GM19043 (cell line): Measurements from ENCODE around the gene LLGL2.

Experiments used
- ATAC-seq: cut with Tn5 transposase; IDR thresholded peaks from one replicate; pipeline ENCODE4 v1.9.1; 2021; ENCODE audit warnings: low read depth; ENCODE audit not compliant: unreplicated experiment

LLGL2 gene

DNA sequence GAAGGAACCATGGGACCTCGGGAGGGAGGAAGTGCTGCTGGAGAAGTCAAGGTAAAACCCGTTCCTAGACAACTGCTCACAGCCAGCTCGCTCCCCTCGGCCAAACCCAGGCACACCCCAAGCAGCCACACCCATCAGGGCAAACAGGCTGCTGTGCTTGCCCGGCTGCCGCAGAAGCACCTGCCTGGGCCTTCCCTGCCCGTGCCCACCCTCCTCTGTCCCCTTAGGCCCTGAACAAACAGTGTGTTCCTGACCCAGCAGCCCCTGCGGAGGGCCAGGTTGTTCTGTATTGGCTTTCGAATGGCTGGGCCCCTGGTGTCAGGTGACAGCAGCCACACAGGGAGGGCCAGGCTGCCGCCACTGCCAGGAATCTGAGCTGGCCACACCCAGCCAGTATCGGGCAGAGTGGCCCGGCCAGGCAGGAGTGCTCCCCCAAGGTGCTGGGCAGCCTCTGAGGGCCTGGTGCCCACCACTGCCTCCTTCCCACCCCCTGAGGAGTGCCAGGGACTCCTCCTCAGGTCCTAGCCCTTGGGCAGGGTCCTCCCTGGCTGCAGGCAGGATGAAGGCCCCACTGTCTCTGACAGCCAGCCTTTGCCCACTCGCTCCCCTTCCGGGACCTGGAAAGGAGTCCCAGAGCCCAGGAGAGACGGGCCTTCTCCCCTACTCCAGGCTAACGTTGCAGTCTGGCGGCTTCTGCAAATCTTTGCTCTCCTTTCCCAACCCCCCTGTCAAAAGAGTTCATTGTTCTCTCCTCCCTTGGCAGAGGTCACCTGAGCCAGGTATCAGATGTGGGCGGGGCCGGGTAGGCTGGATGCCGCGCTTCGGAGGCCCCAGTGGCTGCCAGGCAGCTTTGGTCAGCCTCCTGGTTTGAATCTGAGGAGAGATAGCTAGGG lies 24.0 kb downstream of the LLGL2 start:
- ATAC-seq, result no peak

DNA sequence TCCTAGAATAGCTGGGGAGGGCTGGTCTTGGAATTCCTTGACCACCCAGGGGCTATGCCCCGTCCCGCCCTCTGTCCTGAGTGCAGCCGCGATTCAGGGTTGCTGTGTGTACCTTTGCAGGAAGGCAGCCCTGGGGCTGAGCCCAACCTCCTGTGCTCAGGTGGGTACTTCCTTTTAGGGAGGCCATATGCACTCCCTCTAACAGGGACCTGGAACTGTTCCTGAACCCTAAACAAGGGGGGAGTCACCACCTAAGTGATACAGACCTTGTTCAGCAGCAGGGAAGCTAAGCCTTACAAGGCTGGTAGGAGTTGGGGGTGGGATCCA lies 24.6 kb downstream of the LLGL2 start:
- no peak for ATAC-seq

DNA sequence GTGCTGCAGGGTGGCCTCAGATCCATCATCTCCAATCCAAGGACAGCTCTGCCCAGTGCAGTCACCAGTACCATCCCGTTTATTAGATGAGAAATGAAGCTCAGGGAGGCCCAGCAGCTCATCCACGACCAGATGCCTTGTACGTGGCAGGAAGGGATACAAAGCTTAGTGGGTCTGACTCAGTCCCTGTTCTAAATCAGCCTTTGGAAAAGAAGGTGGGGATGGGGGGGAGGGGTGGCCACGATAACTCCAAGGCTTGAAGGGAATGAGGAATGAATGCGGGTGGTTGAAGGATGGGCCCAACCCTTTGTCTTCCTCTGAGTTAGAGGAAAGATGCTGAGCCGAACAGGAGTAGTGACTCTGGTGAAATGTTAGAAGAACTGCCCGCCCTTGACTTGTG lies 25.8 kb downstream of the LLGL2 start:
- no peak for ATAC-seq

DNA sequence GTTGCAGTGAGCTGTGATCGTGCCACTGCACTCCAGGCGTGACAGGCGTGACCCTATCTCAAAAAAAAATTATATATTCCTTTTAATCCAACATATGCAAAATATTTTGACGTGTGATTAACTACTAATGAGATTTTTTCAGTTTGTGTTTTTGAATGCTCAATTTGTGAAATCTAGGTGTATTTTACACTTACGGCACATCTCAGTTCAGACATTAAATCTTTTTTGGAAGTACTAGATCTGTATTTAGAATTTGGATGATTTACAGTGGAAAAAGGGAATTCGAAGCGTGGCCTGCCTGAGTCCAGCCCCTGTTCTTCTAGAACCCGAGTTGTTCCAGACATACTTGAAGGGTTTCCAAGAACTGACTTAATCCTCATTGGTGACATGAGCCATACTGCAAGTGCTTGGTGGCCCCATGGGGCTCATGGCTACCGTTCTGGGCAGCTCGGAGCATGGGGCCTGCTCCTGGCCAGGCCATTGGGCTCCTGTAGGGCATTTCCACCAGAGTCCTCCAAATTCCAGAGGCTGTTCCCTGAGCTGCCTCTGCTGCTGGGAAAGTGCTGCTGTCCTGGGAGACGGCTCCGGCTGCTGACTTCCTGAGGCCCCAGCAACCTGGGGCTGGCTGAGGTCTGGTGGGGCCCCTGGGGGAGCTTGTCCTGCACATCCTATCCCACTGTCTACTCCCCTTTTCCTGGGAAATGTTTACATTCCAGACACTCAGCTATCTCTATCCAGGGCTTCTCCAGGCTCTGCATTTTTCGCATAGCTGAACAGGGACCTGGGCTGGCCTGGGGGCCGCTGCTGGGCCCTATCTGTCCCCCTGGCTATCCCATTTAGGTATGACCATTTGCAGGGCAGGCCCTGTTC lies 27.2 kb downstream of the LLGL2 start:
- no peak for ATAC-seq

DNA sequence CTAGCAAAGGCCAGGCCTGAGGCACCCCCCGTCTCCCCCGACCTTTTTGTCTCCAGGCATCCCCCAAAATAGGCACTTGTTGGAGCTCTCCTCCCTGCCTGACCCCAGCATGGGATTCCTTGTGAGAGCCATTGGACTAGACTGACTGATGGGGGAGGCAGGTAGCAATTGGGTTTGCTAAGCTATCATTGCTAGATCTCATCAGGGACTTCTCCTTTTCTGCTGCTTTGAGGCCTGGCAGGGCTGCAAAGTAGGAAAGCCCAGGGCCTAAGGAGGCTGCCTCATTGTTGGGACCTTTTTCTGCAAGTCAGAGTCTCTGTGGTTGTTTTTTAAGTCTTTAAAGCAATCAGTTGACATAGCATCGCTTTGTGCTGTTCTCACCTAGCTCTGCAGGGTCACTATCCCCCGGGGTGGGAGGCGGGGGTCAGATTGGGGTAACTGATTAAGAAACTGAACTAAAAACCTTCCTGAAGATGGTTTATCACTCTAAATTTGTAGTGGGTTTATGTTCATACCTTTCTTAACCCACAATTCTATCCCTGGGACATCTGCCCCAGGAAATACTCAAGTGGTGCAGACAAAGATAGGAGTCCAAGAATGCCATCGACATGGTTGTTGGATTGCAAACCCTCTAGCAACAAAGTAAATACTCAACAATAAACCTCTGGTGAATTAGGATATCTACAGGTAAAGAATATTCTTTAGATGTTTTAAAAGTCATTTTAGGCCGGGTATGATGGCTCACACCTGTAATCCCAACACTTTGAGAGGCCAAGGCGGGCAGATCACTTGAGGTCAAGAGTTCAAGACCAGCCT lies 28.0 kb downstream of the LLGL2 start:
- no peak for ATAC-seq

DNA sequence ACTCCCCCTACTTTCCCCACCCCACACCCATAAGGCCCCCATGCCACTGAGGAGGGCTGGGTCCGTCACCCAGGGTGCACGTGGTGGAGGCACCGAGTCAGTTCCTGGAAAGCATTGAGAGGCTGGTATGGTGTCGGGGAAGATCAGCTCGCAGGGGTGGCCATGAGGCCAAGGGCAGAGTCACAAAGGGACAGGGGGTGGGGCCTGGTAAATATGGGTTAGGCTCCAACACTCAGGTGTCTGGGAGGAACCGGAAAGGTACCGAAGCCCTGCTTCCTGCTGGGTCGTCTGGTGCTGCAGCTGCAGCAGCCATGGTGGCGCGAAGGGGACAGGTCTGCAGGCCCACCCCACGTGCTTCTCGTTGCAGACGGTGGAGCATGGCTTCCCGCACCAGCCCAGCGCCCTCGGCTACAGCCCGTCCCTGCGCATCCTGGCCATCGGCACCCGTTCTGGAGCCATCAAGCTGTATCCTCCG lies 30.2 kb downstream of the LLGL2 start:
- no peak for ATAC-seq

DNA sequence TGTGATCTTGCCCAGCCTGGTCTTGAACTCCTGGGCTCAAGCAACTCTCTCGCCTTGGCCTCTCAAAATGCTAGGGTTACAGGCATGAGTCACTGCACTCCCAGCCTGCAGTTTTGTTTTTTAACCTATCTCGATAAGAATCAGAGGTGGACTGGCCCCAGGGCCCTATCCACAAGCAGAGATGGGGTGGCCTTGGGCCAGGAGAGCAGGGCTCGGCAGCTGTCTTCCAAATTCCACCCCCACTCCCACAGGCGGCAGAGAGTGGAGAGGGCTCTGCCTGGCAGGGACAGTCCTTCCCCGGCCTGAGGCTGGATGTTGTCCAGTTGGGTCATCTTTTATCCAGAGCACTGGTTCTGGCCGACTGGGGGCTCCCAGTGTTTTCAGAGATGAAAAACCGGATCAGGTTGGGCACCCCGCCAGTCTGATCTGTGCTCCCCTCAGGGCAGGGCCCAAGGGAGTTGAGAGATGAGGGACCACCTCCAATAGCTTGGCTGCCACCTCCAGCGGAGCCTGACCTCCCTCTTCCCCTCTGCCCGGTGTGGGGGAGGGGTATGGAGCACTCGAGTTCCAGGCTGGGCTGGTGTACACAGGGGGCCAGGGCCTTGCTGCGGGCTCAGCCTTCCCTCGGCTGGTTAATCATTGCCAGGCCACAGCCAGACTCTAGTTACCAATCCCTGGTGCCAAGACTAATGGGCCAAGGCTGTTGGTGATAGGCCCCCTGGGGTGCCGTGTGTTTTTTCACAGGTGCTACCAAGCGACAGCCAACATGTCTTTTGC lies 31.8 kb downstream of the LLGL2 start:
- ATAC-seq, result no peak

DNA sequence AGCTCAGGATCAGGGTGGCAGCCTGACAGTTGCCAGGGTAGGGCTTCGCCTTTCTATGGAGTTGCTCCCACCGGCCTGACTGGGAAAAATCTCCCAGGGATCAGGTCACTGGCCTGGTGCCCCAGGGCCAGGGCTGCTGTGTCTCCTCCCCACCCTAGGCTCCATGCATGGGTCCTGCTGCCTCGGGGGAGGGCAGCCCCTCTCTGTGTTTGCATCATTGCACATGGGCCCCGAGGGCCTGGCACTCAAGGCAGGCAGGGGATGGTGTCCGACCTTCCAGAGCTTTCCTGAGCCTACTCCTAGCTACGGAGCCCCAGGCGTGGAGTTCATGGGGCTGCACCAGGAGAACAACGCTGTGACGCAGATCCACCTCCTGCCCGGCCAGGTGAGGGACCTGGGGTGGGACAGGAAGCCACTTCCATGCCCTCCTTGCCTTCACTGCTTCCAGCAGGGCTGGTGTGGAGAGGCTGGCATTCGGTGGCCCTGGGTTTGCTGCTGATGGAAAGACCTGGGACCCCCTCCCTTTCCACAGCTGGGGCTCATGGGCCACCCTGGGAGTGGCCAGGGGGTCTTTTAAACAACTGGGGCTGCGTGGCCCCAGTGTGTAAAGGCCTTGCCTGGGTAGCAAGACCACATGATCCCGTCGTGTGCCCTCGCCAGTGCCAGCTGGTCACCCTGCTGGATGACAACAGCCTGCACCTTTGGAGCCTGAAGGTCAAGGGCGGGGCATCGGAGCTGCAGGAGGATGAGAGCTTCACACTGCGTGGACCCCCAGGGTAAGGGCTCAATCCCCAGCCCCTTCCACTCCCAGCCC lies 32.6 kb downstream of the LLGL2 start:
- no peak for ATAC-seq

DNA sequence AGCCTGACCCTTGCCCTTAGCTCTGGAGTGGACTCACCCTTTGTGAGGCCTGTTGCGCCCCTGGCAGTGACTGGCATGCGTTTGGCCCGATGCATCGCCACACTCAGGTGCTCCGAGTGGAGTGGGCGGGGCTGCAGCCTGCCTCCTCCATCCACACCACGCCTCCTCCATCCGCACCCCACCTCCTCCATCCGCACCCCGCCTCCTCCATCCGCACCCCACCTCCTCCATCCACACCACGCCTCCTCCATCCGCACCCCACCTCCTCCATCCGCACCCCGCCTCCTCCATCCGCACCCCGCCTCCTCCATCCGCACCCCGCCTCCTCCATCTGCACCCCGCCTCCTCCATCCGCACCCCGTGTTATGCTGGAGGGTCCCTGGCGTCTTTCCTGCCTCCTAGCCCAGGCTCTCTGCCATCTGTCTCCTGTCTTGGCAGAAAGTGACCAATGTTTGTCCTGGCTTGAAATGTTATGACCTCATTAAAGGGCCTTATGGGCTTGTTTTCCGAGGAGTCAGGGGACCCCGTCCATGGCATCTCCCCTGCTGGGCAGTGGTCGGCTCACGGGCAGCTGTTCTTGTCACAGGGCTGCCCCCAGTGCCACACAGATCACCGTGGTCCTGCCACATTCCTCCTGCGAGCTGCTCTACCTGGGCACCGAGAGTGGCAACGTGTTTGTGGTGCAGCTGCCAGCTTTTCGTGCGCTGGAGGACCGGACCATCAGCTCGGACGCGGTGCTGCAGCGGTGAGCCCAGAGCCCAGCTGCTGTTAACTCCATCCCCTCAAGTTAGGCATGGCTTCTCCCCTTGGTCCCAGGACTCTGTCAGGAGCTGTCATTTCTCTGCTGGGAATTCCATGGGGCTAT lies 33.4 kb downstream of the LLGL2 start:
- ATAC-seq, result no peak

DNA sequence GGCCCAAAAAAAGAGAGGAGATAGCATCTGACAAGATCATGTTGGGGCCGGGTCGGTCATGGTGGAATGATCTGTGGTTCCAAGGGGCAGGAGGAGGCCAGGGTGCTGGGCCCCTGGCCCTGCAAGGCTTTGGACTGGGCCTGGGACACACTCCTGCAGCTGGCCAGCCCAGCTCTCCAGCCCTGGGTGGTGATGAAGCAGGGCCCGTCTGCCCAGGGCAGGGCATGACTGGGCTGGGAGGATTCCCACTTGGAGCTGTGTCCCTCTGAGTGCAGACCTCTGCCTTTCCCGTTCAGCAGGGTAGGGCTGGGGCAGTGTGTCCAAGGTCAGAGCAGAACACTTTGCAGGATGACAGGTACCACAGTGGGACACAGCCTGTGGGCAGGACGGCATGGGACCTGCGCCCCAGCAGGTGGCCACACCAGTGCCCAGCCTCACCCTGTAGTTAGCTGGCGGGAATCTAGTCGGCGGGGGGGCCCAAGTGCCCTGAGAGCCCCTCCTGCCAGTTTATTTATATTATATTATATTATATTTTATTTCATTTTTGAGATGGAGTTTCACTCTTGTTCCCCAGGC lies 34.5 kb downstream of the LLGL2 start:
- no peak for ATAC-seq

DNA sequence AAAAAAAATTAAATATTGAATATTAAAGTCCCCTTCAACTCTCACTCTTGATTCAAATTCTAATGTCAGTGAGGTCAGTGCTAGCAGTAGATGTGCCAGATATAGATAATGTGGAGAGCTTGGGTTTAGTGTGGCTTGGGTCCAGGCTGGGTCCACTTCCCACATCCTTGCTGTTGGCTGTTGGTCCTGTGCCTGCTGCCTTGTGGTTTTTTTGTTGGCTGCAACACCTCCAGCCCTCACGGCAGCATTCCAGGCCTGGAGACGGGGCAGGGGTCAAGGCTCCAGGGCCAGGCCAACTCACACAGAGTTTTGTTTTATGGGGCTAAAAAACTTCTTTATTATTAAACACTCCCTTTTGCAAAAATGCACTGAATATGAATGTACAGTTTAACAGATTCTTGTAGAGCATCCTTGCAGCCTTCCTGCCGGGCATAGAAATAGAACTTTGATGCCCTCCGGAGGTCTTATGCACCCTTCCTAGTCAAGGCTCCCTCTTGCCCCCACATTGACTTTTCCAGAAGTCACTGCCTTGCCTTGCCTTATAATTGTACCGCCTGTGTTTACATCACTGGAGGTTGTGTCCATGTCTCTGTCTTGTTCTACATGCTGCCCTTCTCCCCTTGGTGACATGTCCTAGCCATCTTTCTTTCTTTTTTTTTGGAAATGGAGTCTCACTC lies 36.6 kb downstream of the LLGL2 start:
- ATAC-seq, result no peak

DNA sequence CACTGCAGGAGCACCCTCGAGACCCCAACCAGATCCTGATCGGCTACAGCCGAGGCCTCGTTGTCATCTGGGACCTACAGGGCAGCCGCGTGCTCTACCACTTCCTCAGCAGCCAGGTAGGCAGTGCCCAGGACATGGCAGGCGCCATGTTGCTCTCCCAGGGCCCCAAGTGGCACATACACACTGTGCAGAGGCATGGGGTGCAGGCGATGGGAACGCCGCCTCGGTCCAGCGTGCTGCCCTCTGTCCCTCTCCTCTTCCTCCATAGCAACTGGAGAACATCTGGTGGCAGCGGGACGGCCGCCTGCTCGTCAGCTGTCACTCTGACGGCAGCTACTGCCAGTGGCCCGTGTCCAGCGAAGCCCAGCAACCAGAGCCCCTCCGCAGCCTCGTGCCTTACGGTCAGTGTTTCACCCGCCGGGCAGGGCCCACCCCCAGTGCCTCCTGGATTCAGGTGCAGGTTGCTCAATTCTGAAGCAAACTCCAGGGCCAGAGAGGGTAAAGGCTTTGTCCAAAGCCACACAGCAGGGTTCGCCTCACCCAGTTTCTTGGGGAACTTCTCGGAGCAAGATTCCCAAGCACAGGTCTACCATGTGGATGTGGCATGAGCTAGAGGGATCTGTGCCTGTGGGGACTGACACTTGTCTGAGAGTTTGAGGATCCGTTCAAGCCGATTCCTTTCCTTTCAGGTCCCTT lies 37.7 kb downstream of the LLGL2 start:
- ATAC-seq, result no peak

DNA sequence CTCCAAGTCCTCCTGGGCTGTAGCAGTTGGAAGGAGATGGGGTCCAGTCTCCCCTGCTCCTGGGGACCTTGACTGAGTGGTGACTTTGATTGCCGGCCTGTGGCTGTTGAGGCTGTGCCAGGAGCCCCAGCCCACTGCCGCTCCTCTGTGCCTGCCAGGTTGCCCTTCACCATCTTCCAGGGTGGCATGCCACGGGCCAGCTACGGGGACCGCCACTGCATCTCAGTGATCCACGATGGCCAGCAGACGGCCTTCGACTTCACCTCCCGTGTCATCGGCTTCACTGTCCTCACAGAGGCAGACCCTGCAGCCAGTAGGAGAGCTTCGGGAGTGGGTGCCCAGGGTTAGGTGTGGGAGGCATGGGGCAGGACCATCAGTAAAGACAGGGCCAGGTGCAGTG lies 38.7 kb downstream of the LLGL2 start:
- ATAC-seq, result no peak

DNA sequence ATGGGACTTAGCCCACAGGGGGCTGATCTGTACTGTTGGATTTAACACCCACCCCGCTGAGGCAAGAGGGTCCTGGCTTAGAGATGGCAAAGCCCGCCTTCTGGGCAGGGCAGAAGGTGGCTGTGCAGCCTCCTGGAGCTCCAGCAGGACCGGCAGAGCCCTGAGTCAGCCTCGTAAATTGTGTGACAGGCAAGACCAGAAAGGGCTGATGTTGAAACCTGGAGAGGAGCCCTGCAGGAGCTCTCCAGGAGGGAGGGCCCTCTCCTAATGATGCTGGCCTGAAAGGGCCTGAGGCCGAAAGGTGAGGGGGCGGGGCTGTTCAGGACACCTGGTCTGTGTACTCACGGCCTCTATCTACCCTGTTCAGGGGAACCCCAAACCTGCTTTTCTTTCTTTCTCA lies 39.6 kb downstream of the LLGL2 start:
- no peak for ATAC-seq

DNA sequence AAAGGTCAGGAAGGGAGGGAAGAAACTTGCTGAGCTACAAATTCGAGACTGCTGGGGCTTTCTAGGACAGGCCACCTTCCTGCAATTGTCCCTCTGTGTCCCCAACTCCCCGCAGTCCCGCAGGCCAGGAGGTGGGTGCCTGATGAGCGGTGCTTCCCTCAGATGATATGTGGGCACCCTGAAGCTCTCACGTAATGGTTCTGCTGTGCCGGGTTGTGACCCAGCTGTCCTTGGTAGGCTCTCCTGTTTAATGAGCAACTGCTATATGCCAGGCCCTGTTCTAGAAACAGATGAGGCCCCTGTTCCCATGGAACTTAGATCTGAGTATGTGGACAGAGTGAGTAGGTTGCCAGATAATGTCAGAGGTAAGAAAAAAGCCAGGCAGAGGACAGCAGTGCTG lies 40.1 kb downstream of the LLGL2 start:
- ATAC-seq, result no peak

DNA sequence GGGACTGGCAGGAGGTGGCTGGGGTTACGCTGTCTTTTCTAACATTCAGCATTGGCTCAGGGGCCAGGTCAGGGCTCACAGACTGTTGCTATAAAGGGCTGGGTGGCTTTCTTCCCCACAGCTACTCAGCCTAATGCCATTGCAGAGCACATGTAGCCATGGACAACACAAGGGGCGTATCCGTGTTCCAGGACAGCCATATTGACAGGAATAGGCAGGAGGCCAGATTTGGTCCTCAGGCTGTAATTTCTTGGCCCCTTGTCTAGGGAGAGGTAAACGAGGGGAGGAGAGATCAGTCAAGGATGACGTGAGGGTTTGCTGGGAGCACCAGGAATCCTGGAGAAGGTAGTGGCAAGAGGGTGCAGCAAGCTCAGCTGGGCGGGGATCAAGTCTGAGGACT lies 40.9 kb downstream of the LLGL2 start:
- ATAC-seq, result no peak

DNA sequence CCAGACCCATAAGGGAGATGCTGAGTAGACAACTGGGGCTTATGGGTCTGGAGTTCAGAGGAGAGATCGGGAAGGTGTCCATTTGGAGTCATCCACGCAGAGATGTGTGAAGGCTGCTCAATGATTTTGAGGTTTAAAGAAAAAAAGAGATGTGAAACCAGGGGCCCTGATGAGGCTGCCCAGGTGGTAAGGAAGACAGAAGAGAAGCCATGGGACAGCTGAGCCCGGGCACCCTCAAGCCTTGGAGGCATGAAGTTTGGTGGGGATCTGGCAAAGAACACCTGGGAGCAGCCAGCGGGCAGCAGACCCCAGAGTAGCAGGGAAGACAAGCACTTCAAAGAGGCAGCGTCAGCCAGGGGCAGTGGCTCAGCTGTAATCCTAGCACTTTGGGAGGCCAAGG lies 41.3 kb downstream of the LLGL2 start:
- ATAC-seq, result no peak
